Measurements from ENCODE around the gene TRMT112.

Gene TRMT112

DNA sequence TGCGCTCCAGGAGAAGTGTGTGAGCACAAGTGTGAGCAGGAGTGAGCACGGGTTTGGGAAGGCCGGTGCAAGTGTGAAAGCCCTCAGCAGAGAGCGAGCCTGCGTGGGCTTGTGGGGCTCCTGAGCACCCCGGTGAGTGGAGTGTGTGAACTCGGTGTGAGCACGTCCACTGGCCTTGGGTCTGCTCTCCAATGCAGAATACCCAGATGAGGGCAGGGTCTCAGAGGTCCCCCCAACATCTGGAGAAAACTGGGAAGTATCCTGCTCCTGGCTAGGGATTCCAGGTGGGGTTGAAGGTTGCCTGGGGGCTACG lies 10.8 kb downstream of the TRMT112 start:
- DNase-seq = no peak

DNA sequence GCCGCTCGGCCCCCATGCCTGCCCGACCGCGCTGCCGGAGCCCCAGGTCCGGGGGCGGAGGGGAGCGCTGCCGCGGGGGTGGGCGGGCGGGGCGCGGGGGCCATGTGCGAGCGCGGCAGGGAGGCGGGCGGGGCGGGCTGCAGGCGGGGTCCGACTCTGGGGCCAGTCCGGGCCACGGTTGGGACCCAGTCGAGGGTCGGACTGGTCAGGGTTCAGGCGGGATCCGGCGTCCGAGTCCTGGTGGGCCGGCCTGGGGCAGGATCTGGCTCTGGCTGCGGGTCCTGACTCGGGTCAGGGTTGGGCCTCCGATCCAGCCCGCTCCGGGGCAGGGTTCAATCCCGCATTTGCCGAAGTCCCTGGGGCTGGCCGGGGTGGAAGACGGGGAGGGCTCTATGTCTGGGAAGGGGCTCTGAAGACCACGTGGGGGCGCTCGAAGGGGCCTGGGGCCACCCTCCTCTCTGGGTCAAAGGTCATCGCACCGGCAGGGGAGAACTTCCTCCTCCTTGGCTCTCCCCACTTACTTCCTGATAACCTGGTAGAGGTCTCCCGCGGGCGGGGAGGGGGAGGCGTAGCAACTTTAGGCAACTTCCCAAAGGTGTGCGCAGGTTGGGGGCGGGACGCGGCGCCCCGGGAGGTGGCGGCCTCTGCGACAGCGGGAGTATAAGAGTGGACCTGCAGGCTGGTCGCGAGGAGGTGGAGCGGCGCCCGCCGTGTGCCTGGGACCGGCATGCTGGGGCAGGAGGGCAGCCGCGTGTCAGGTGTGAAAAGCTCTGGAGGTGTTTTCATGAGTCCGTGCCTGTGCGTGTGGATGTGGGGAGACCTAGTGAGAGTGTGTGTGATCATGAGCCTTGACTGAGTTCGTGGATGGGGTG lies 11.4 kb downstream of the TRMT112 start:
- DNase-seq = peak; percentile 64

DNA sequence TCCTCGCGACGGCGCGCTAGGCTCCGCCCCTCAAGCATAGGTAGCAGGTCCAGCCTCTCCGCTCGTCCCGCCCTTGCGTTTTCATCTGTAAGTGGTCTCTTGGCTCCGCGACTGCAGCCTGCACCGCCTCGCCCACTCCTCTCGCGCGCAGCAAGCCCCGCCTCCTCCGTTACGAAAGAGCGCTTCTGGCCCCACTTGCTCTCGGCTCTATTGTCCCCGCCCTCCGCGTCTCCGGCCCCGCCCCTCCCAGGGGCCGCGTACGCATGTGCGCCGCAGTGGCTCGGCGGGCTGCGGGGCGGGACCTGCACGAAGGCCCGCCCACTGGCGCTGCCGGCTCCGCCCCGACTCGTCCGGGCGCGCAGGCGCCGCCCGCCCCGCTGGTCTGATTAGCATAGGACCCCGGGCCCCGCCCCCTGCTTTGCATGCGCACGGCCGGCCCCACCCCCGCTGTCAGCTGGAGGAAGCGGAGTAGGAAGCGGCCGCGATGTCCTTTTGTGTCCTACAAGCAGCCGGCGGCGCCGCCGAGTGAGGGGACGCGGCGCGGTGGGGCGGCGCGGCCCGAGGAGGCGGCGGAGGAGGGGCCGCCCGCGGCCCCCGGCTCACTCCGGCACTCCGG lies 12.2 kb downstream of the TRMT112 start, which contains the start of gene ESRRA:
Gene ESRRA (plus strand): TSS at position 450 of the 616 bp plus-strand sequence. CDS start 1,656 bp downstream, outside the sequence.
- DNase-seq = peak; percentile 100

DNA sequence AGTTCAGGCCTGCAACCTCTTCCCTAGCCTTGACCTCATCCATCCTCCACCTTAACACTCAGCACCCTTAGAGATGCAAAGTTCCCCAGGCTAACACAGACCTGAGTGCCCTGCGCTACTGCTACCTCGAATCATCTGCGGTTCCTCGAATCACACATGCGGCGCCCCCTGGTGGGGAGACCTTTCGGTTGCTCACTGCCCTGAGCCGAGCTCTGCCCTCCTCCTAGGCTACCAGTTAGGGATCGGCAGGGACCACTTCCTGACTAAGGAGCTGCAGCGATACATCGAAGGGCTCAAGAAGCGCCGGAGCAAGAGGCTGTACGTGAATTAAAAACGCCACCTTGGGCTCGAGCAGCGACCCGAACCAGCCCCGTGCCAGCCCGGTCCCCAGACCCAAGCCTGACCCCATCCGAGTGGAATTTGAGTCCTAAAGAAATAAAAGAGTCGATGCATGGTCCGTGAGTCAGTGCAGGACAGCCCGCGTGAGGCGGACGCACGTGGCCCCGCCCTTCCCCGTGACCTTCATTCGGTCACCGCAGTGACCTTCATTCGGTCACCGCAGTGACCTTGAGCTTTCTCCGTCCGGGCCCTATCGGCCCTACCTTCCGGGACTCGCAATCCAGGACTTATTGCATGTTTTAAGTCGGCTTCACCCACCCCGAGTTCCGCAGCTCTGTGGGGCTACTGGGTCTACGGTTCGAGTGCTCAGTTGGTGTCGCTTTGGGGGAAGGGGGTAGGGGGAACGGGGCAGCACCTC lies 12.9 kb downstream of the TRMT112 start:
- peak; percentile 96 for DNase-seq

DNA sequence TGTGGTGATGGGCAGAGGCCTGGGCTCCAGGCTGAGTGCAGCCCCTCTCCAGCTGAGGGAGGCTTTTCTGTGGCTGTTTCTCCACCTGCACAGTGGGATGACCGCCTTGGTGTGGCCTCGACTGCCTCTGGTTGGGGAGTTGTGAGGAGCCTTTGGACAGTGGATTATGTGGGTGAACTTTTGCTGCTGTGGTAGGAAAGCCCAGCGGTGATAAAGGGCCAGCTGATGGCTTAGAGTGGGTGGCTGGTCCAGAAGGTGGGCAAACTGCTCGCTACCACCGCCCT lies 13.4 kb downstream of the TRMT112 start:
- DNase-seq = no peak

DNA sequence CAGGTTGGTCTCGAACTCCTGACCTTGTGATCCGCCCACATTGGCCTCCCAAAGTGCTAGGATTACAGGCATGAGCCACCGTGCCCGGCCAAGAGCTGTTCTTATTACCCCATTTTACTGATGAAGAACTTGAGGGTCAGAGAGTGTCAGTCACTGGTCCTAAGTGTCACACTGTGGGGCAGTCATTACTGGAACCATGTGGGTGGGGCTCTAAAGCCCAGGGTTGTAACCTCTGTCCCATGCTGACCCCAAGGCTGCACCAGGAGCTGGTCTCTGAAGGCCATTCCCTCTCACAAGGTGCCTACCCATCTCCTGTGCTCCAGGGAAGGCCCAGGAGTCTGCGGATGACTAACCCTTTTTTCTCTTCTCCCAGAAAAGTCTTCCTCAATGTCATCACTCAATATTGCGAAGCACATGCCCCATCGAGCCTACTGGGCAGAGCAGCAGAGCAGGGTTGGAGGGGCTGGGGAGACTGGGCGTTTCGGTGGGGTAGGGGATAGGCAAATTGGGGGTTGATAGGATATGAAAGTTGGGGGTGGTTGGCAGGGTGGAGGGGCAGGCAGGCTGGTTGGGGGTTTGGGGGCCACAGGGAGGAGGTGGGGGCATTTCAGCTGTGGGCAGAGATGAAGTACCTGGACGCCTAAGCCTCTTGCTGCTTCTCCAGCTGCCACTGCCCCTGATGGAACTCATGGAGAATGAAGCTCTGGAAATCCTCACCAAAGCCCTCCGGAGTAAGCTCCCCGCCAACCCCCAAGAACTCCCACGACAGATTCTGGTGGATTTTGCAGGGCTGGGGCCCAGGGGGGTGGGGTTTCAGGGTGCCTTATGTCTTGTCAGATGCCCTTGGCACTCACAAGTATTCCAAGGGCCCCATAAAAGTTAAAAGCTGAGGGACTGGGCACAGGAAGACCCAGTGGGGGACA lies 14.0 kb downstream of the TRMT112 start:
- DNase-seq = no peak

DNA sequence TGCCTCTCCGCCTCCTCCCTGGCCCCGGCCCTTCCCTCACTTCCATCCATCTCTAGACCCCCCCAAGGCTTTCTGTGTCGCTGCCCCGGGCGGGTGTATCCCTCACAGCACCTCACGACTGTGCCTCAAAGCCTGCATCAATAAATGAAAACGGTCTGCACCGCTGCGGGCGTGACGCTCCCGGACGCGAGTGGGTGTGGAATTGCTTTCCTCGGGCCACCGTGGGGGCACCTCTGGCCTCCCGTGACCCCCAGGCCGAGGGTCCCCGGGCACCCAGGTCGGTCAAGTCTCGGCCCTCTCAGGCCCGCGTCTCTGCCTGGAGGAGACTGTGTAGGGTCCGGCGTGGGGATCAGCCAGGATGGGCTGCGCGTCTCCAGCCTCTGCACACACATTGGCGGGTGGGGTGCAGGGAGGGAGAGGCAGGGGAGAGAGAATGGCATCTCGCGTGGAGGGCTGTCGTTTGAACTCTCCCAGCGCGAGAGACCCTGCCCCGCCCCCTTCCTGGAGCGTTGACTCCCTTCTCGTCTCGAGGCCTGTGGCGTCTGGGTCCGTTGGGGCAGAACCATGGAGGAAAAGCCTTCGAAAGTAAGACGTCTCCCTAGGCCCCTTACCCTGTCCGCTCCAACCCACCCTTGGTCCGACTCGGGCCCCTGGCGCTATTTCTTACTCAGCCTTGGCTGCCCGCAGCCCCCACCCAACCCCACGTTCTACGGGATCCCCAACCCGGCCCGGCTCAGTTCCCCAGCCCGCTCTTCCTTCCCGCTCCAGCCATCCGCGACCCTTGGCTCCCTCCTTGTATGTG lies 17.3 kb downstream of the TRMT112 start, which contains the start of gene CATSPERZ:
Gene CATSPERZ (plus strand): TSS at position 512 of the 802 bp plus-strand sequence. CDS start 53 bp downstream, at position 565.
- no peak for DNase-seq

DNA sequence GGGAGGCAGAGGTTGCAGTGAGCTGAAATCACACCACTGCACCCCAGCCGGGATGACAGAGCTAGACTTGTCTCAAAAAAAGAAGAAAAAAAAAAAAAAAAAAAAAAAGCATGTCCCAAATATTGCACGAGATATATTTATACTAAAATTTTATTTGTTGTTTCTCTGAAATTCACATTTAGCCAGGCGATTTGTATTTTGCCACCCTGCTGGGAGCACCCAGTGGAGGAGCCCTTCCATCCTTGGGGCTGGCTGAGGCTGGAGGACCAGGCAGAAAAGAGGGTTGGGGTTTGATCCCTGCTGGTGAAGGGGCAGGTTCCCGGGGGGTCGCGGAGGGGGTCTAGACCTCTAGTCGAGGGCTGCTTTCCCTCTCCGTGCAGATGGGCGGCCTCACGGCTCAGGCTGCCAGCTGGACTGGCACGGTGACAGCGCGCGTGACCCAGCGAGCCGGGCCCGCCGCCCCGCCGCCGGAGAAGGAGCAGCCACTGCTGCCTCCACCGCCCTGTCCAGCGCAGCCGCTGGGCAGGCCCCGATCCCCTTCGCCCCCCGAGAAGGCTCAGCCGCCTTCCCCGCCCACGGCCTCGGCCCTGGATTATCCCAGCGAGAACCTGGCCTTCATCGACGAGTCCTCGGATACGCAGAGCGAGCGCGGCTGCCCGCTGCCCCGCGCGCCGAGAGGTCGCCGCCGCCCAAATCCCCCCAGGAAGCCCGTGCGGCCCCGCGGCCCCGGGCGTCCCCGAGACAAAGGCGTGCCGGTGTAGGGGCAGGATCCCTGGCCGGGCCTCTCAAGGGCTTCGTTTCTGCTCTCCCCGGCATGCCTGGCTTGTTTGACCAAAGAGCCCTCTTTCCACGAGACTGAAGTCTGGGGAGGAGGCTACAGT lies 18.2 kb downstream of the TRMT112 start:
- no peak for DNase-seq

DNA sequence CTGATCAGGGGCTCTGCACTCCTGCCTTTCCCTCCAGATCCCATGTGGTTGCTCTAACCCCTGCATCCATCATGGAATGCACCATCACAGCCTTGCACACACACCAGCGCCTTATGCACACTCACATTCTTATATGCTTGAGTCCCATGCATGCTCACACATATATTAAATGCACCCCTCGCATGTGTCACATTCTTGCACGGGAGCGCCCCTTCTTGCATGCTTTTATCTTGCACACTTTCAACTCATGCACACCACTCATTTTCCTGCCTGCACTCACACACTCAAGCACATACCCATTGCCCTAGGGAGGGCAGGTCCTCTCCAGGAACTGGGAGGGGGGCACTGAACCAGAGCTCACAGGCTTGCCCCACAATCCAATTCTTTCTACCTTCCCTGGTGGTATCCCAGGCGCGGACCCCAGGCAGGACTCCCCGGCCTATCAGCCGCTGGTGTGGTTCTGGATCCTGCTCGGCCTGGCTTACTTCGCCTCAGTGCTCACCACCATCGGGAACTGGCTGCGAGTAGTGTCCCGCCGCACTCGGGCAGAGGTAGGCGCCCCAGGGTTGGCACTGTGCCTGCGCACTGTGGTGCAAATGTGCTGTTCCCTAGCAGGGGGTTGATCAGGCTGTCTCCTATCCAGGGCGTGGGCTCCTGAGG lies 19.5 kb downstream of the TRMT112 start:
- no peak for DNase-seq

DNA sequence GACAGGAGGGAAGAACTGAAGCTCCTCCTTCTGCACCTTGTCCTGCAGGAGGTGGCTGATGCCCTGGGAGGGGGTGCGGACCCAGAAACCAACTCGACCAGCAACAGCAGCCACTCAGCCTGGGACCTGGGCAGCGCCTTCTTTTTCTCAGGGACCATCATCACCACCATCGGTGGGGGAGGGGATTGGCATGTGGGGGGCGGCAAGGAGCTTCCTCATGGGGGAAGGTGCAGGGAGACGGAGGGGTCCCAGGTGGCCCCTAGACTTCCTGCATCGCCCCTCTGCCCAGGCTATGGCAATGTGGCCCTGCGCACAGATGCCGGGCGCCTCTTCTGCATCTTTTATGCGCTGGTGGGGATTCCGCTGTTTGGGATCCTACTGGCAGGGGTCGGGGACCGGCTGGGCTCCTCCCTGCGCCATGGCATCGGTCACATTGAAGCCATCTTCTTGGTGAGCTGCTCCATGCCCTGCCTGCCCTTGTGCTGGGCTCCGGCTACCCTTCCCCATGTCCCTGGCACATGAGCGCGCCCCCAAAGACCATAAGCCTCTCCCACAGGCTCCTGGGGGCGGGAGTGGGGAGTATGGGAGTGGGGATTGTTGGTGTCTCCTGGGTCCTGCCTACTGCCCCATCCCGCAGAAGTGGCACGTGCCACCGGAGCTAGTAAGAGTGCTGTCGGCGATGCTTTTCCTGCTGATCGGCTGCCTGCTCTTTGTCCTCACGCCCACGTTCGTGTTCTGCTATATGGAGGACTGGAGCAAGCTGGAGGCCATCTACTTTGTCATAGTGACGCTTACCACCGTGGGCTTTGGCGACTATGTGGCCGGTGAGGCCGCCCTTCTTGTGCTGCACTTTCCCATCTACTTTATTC lies 20.3 kb downstream of the TRMT112 start:
- no peak for DNase-seq

DNA sequence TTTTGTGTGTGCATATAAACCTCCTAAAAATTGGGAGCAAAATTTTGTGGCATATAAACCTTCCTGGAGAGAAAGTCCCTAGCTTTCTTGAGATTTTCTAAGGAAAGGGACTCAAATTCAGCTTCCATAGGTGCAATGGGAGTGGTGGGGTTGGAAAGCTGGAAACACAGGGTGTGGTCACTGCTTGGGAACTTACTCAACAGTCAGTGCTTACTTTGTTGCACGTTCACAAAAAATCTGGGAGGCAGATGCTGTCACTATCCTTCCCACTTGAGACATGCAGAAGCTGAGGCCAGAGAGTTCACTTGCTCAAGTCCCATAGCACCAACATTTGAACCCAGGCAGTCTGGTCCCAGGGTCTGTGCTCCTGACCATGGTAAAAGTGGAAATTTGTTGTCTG lies 21.1 kb downstream of the TRMT112 start:
- no peak for DNase-seq

DNA sequence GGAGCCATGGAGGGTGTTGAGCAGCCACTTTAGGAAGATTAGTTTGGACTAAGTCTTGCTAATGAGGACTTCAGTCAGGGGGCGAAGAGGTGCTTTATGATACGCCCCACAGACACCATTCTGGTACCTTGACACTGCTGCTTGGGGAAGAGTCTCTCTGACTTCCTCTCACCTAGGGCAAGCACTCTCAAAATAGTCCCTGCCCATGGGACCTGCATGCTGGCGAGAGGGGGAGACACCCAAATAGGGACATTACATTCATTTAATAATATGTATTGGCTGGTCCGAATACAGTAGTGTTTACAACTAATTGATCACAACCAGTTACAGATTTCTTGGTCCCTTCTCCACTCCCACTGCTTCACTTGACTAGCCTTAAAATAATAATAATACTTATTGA lies 21.6 kb downstream of the TRMT112 start:
- DNase-seq = no peak

DNA sequence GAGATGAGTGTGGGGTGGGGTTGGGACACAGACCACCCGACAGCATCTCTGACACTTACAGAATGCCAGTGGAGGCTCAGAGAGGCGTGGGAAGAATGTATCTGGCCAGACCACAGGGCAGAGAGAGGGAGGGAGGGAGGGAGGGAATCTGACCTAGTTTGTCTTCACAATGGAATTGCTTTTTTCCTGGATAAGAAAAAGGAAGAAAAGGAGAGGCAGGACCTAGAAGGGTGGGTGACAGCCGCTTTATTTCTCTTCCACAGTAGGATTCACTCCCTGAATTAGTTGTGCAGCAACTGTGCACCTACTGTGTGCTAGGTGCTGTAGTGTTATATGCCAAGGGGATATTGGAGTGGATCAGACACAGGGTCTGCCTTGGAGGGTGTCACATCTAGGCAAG lies 22.6 kb downstream of the TRMT112 start:
- no peak for DNase-seq

DNA sequence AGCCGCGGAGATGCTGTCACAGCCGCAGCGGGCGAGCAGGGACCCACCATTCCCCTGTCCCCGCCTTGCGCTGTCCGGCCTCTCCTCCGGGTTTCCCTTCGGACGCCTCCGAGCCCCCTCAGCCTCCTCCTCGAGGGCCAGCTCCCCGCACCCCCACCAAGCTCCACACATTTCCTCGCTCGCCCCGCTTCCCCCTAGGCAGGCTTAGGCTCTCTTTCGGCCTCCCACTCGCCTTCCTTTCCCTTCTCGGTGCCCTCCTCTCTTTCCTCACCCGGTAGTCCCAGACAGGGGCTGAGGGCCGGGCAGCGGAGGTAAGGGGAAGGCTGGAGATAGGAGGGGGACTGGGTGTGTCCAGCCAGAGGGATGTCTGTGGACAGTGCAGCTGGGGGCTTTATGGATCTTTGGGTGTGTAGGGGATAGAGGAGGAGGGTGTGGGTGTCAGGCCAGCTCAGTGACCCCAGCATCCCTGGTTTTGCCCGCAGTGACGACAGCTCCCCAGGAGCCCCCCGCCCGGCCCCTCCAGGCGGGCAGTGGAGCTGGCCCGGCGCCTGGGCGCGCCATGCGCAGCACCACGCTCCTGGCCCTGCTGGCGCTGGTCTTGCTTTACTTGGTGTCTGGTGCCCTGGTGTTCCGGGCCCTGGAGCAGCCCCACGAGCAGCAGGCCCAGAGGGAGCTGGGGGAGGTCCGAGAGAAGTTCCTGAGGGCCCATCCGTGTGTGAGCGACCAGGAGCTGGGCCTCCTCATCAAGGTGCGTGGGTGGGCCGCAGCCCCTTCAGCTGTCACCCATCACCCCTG lies 24.7 kb downstream of the TRMT112 start:
- DNase-seq = no peak

DNA sequence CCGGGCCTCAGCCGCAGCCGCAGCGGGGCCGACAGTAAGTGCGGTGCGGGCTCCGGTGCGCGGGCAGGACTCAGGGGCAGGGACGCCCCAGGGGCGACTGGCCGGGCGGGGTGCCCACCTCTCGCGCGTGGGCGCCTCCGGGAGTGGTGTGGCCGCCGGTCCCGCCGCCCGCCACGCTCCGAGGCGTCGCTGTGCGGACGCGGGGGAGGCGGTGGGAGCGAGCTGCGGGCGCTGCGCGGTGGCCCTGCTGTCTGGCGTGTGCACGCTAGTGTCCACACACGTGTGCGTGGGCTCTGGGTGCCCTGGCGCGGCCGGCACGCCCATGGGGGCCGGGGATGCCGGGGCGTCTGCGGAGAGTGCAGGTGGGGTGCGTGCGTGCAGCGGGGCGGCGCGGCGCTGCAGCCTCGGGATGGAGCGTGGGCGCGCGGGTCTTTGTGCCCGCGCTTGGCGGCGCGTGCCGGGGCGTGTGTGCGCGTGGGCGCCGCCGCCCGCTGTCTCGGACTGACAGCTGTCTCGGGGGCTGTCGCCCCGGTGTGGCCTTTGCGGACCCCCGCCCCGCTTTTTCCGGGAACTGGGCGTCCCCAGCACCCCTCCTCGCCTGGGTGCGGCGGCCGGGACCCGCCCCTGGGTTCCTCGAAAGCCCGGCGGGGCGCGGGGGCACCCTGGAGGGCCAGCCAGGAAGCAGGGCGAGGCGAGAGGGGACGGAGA lies 25.5 kb downstream of the TRMT112 start:
- no peak for DNase-seq

DNA sequence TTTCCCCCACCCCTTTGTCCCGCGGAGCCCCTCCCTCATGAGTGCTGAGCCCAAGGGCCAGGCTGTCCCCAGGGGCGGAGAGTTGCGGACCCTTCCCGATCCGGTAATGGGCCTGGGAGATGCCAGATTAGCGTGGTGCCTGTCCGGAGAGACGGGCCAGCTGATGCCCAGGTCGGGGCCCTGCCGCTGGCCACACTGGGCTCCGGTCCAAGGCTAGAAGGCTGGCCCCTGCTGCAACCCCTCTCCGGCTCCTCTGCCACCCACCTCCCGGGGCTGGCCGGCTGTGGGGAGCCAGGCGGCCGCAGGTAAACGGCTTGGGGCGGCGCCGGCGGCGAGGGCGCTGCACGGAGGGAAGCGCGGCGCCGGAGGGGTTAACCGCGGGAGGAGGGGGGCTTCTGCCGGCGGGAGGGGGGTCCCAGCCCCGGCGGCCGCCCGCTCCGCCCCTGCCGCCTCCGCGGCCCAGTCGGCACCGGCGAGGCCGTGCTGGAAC lies 26.1 kb downstream of the TRMT112 start, which contains the start of gene KCNK4:
Gene KCNK4 (plus strand): TSS at position 41 of the 490 bp plus-strand sequence. CDS start 1,717 bp downstream, outside the sequence.
- no peak for DNase-seq

Data from activated CD4-positive, alpha-beta T cell treated with anti-CD3 and anti-CD28 coated beads, Interleukin-2, amount 50 U/mL, for 1 hour (primary cell).